ENCODE measurements around the gene RNF208.

- no peak for TF ChIP-seq CTCF (conservative IDR thresholded peaks at IDR 0.05 in 1 of 2, IDR thresholded peaks at IDR 0.05 in 1 of 2; ENCODE audit: low read depth in 1 of 2, low read length in 2 of 2)
- TF ChIP-seq EZH2 (IDR thresholded peaks at IDR 0.05; ENCODE audit: low read length, missing control alignments) = no peak
Observed at GRCh38 chr9:137233143-137233980, 11.3 kb upstream of the RNF208 start.

Measured in fibroblast of lung (primary cell).